Measurements from ENCODE around the gene SMG1.

- TF ChIP-seq CTCF (conservative IDR thresholded peaks at IDR 0.05 in 1 of 2, IDR thresholded peaks at IDR 0.05 in 1 of 2; ENCODE audit: extremely low read depth in 1 of 2, insufficient read depth in 1 of 2, low read depth in 1 of 2, low read length in 2 of 2) (no peak), EZH2 (IDR thresholded peaks at IDR 0.05; ENCODE audit: borderline replicate concordance, low read length) (no peak)
Measured at GRCh38 chr16:18836702-18837101, 89.5 kb downstream of the SMG1 start.

All from mammary epithelial cell (primary cell).